Mesenchymal stem cell (in vitro differentiated cells and primary cell): ENCODE data around the gene IL1RAPL2.

Source experiments
- DNase-seq: peaks from one replicate; pipeline ENCODE4 v3.0.0-alpha.2; 2013
- H2AFZ ChIP-seq: one replicate; pipeline ENCODE4 v1.6.1; 2013; ENCODE audit warnings: low read depth, mild to moderate bottlenecking, control low read depth, inconsistent platforms, low read length, moderate library complexity
- H2AK5ac ChIP-seq: 2 replicates; pipeline ENCODE4 v1.6.1; 2013; ENCODE audit warnings: low read length, moderate library complexity, mild to moderate bottlenecking, inconsistent platforms; ENCODE audit not compliant: severe bottlenecking
- H2BK120ac ChIP-seq: one replicate; pipeline ENCODE4 v1.6.1; 2013; ENCODE audit warnings: low read depth, mild to moderate bottlenecking, inconsistent platforms, low read length, moderate library complexity
- H2BK12ac ChIP-seq, 2 experiments: one replicate each; pipeline ENCODE4 v1.6.1; 2013; ENCODE audit warnings: inconsistent platforms in 2 of 2, low read length in 2 of 2, mild to moderate bottlenecking in 2 of 2, moderate library complexity in 2 of 2, control low read depth in 1 of 2
- H2BK15ac ChIP-seq: one replicate; pipeline ENCODE4 v1.6.1; 2013; ENCODE audit warnings: mild to moderate bottlenecking, low read depth, inconsistent platforms; ENCODE audit not compliant: poor library complexity, severe bottlenecking
- H2BK5ac ChIP-seq: 2 replicates; pipeline ENCODE4 v1.6.1; 2013; ENCODE audit warnings: low read depth, mild to moderate bottlenecking, low read length, control low read depth, inconsistent platforms; ENCODE audit not compliant: poor library complexity, severe bottlenecking
- H3K14ac ChIP-seq, 2 experiments: one replicate each; pipeline ENCODE4 v1.6.1; 2013; ENCODE audit warnings: inconsistent platforms in 2 of 2, low read length in 2 of 2, control low read depth in 1 of 2, mild to moderate bottlenecking in 1 of 2, moderate library complexity in 1 of 2
- H3K18ac ChIP-seq, 2 experiments: one replicate each; pipeline ENCODE4 v1.6.1; 2013; ENCODE audit warnings: inconsistent platforms in 2 of 2, low read length in 2 of 2, control low read depth in 1 of 2, low read depth in 1 of 2, mild to moderate bottlenecking in 1 of 2
- H3K23ac ChIP-seq, 2 experiments: one replicate each; pipeline ENCODE4 v1.6.1; 2013; ENCODE audit warnings: inconsistent platforms in 2 of 2, low read length in 2 of 2, mild to moderate bottlenecking in 2 of 2, moderate library complexity in 2 of 2, control low read depth in 1 of 2
- H3K27ac ChIP-seq: 2 replicates; pipeline ENCODE4 v1.5.1; 2013; ENCODE audit warnings: mild to moderate bottlenecking, moderate library complexity, low read length, control low read depth, inconsistent platforms; ENCODE audit not compliant: poor library complexity, severe bottlenecking
- H3K27me3 ChIP-seq, 2 experiments: 2 replicates each; pipeline versions ENCODE4 v1.6.1 to v1.7.0; 2013; ENCODE audit warnings: low read length in 2 of 2, mild to moderate bottlenecking in 2 of 2, moderate library complexity in 2 of 2, control low read depth in 1 of 2, inconsistent platforms in 1 of 2; ENCODE audit not compliant: control insufficient read depth in 1 of 2, insufficient read depth in 1 of 2
- H3K36me3 ChIP-seq, 2 experiments: 2 replicates each; pipeline versions ENCODE4 v1.6.1 to v1.7.0; 2013; ENCODE audit warnings: low read length in 2 of 2, control low read depth in 1 of 2, inconsistent platforms in 1 of 2, low read depth in 1 of 2, mild to moderate bottlenecking in 1 of 2; ENCODE audit not compliant: insufficient read depth in 2 of 2, control insufficient read depth in 1 of 2
- H3K4ac ChIP-seq, 2 experiments: one replicate each; pipeline ENCODE4 v1.6.1; 2013; ENCODE audit warnings: inconsistent platforms in 2 of 2, low read length in 2 of 2, mild to moderate bottlenecking in 2 of 2, moderate library complexity in 2 of 2, control low read depth in 1 of 2, low read depth in 1 of 2
- H3K4me1 ChIP-seq: 2 replicates; pipeline ENCODE4 v1.6.1; 2013; ENCODE audit warnings: low read depth, low read length, control low read depth; ENCODE audit not compliant: control insufficient read depth, insufficient read depth
- H3K4me2 ChIP-seq: 2 replicates; pipeline ENCODE4 v1.6.1; 2013; ENCODE audit warnings: low read length, mild to moderate bottlenecking, inconsistent platforms; ENCODE audit not compliant: poor library complexity, severe bottlenecking
- H3K4me3 ChIP-seq, 2 experiments: 2 replicates each; pipeline versions ENCODE4 v1.5.1 to v1.7.0; 2013; ENCODE audit warnings: low read length in 2 of 2, mild to moderate bottlenecking in 2 of 2, control low read depth in 1 of 2, low read depth in 1 of 2; ENCODE audit not compliant: insufficient read depth in 1 of 2
- H3K79me1 ChIP-seq: replicated peaks from 2 replicates; pipeline ENCODE4 v1.6.1; 2013; ENCODE audit warnings: mild to moderate bottlenecking, control low read depth, low read length, inconsistent platforms; ENCODE audit not compliant: poor library complexity, severe bottlenecking
- H3K9ac ChIP-seq: 2 replicates; pipeline ENCODE4 v1.7.0; 2013; ENCODE audit warnings: mild to moderate bottlenecking, low read length, moderate library complexity
- H3K9me3 ChIP-seq: 2 replicates; pipeline ENCODE4 v1.7.0; 2013; ENCODE audit warnings: mild to moderate bottlenecking, low read length; ENCODE audit not compliant: control insufficient read depth
- H4K8ac ChIP-seq: one replicate; pipeline ENCODE4 v1.6.1; 2013; ENCODE audit warnings: inconsistent platforms, mild to moderate bottlenecking, low read length, moderate library complexity
- H4K91ac ChIP-seq: one replicate; pipeline ENCODE4 v1.6.1; 2013; ENCODE audit warnings: mild to moderate bottlenecking, low read length, inconsistent platforms
- WGBS: methylation state at CpG from one replicate; pipeline ENCODE4 v1.1.7; 2013; ENCODE audit warnings: mixed read lengths; 5-methylcytosine and 5-hydroxymethylcytosine counted together

Gene IL1RAPL2

GRCh38 chrX:105323928-105324327 is 757.9 kb downstream of the IL1RAPL2 start:
- 43% methylated on average over 1 of the region's 1 CpG for WGBS
- no peak overlapping the region for H2BK15ac ChIP-seq

DNA sequence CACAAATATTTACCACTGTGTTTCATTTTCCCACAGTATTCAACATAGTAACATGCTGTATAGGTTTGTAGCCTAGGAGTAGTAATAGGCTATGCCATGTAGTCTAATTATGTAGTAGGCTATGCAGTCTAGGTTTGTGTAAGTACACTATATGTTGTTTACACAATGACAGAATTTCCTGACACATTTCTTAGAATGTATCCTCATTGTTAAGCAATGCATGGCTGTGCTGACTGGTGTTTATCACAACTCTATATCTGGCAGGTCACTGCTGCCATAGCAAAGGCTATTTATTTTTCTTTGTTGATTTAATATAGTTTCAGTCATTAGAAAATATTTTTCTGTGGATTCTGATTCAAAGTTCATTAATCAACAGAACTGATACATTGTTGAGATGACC is 762.8 kb downstream of the IL1RAPL2 start:
- Histone ChIP-seq H3K18ac (no peak overlapping the region), H3K79me1 (no peaks in the 10 kb centered on the region), H3K4me2 (no peak overlapping the region), H2AFZ (no peak overlapping the region), H2AK5ac (no peak overlapping the region), H2BK15ac (no peak overlapping the region), H2BK120ac (no peak overlapping the region), H2BK5ac (no peak overlapping the region), H3K4ac (no peak overlapping the region), H3K36me3 (no peaks in the 10 kb centered on the region), H4K91ac (no peak overlapping the region), H3K9ac (no peak overlapping the region), H3K23ac (no peak overlapping the region), H2BK12ac (no peak overlapping the region), H3K27me3 (no peaks in the 10 kb centered on the region), H3K14ac (no peak overlapping the region), H4K8ac (no peak overlapping the region), H3K4me3 (no peak overlapping the region), H3K27ac (no peak overlapping the region), H3K4me1 (no peaks in the 10 kb centered on the region), H3K9me3 (no peaks in the 10 kb centered on the region)
- DNase-seq, result peak; percentile 1

More at GRCh38 chrX:105323928-105324327, 757.9 kb downstream of the IL1RAPL2 start:
- H3K4me1 ChIP-seq, result no peaks in the 10 kb centered on the region
- no peak overlapping the region for H2AFZ ChIP-seq
- no peaks in the 10 kb centered on the region for H3K9me3 ChIP-seq
- no peak overlapping the region for H3K9ac ChIP-seq
- H3K27me3 ChIP-seq, result peaks cover 0 to 2% of the 10 kb centered on the region in 2 experiments
- no peaks in the 10 kb centered on the region for H3K79me1 ChIP-seq
- no peak overlapping the region for H4K91ac ChIP-seq
- no peak overlapping the region for H3K23ac ChIP-seq
- no peak overlapping the region for H3K14ac ChIP-seq
- H3K27ac ChIP-seq, result no peak overlapping the region
- H3K36me3 ChIP-seq, result no peaks in the 10 kb centered on the region
- H3K4me3 ChIP-seq, result no peak overlapping the region
- no peak overlapping the region for H3K18ac ChIP-seq
- no peak overlapping the region for H3K4me2 ChIP-seq
- no peak for DNase-seq
- no peak overlapping the region for H2AK5ac ChIP-seq
- no peak overlapping the region for H2BK12ac ChIP-seq
- H4K8ac ChIP-seq, result no peak overlapping the region
- no peak overlapping the region for H2BK120ac ChIP-seq
- no peak overlapping the region for H3K4ac ChIP-seq
- no peak overlapping the region for H2BK5ac ChIP-seq

GRCh38 chrX:105331244-105331643 is 765.2 kb downstream of the IL1RAPL2 start:
- DNase-seq, result no peak
- no peaks in the 10 kb centered on the region for H3K79me1 ChIP-seq
- H4K8ac ChIP-seq, result no peak overlapping the region
- H3K18ac ChIP-seq, result no peak overlapping the region
- no peak overlapping the region for H3K4me2 ChIP-seq
- no CpG with 5 or more reads among the region's 1 CpG for WGBS
- no peak overlapping the region for H2AK5ac ChIP-seq
- no peak overlapping the region for H3K27ac ChIP-seq
- H3K4me1 ChIP-seq, result no peaks in the 10 kb centered on the region
- no peaks in the 10 kb centered on the region for H3K36me3 ChIP-seq
- H3K9me3 ChIP-seq, result no peaks in the 10 kb centered on the region
- no peak overlapping the region for H2BK12ac ChIP-seq
- H3K9ac ChIP-seq, result no peak overlapping the region
- H3K14ac ChIP-seq, result no peak overlapping the region
- no peak overlapping the region for H2BK5ac ChIP-seq
- no peak overlapping the region for H4K91ac ChIP-seq
- H2AFZ ChIP-seq, result no peak overlapping the region
- H2BK15ac ChIP-seq, result no peak overlapping the region
- no peak overlapping the region for H3K4me3 ChIP-seq
- H2BK120ac ChIP-seq, result no peak overlapping the region
- no peak overlapping the region for H3K23ac ChIP-seq
- H3K27me3 ChIP-seq, result no peaks in the 10 kb centered on the region
- no peak overlapping the region for H3K4ac ChIP-seq

DNA sequence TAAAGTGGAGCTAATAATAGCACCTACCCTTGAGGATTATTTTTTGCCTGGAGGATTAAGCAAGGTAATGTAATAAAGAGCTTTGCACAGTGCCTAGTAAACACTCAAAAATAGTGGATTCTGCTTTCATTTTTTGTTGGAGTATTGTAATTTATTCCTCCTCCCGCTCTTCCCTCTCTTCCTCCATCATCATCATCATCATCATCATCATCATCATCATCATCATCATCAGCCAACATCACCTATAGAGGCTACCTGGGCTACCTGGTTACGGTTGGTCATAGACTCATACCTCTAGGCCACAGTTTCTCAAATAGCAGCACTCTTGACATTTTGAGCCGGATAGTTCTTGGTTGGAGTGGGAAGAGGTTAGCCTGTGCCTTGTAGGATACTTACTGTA is 781.4 kb downstream of the IL1RAPL2 start:
- Histone ChIP-seq H2BK15ac (no peak overlapping the region), H3K9me3 (no peaks in the 10 kb centered on the region), H2AK5ac (no peak overlapping the region), H3K79me1 (no peaks in the 10 kb centered on the region), H3K36me3 (no peaks in the 10 kb centered on the region), H2BK12ac (no peak overlapping the region), H2BK5ac (no peak overlapping the region), H3K4me3 (no peak overlapping the region), H3K27me3 (no peaks in the 10 kb centered on the region), H3K4me1 (no peaks in the 10 kb centered on the region), H3K4ac (no peak overlapping the region), H2AFZ (no peak overlapping the region), H4K91ac (no peak overlapping the region), H3K23ac (no peak overlapping the region), H3K27ac (no peak overlapping the region), H3K14ac (no peak overlapping the region), H4K8ac (no peak overlapping the region), H3K18ac (no peak overlapping the region), H2BK120ac (no peak overlapping the region), H3K4me2 (no peak overlapping the region), H3K9ac (no peak overlapping the region)
- no peak for DNase-seq
- 75% methylated on average over 1 of the region's 3 CpGs for WGBS
